Measurements from ENCODE around the gene MACROD2. TPM values are rescaled to one million over a fixed set of nuclear protein-coding genes. Genes with fewer than 3 reads are reported as not detected.

Gene MACROD2
- total RNA-seq, 1 donor from 2014 or later, result 2.4 TPM

GRCh38 chr20:15900443-15900842, 1905.1 kb downstream of the MACROD2 start:
- H3K9ac ChIP-seq (ENCODE audit: low read length), result no peak overlapping the region
- H3K79me2 ChIP-seq (ENCODE audit: insufficient read depth, low read length), result no peaks in the 10 kb centered on the region
- Mint-ChIP-seq H3K36me3 (ENCODE audit: low read depth, unreplicated experiment) (no peaks in the 10 kb centered on the region), H3K27me3 (ENCODE audit: low read depth, unreplicated experiment) (no peaks in the 10 kb centered on the region), H3K4me1 (ENCODE audit: low read depth, unreplicated experiment) (no peaks in the 10 kb centered on the region), H3K4me3 (ENCODE audit: unreplicated experiment) (no peak overlapping the region), H3K27ac (ENCODE audit: unreplicated experiment) (no peak overlapping the region), H3K9me3 (ENCODE audit: unreplicated experiment) (no peaks in the 10 kb centered on the region)
- H3K4me3 ChIP-seq (ENCODE audit: insufficient read depth, low read depth, low read length), result no peak overlapping the region
- TF ChIP-seq CTCF (IDR thresholded peaks at IDR 0.05; ENCODE audit: insufficient read depth, low read depth, low read length) (no peak), EZH2 (IDR thresholded peaks at IDR 0.05; ENCODE audit: insufficient read depth, low read length) (no peak)
- H3K9me3 ChIP-seq (ENCODE audit: insufficient read depth, low read depth, low read length), result no peaks in the 10 kb centered on the region
- no peaks in the 10 kb centered on the region for H3K27me3 ChIP-seq (ENCODE audit: insufficient read depth, low read length)
- no peaks in the 10 kb centered on the region for H4K20me1 ChIP-seq (ENCODE audit: insufficient read depth, low read length)
- H3K4me1 ChIP-seq (ENCODE audit: insufficient read depth, low read length), result no peaks in the 10 kb centered on the region
- no peak overlapping the region for H2AFZ ChIP-seq (ENCODE audit: low read depth, low read length)
- no peak for FAIRE-seq
- no peaks in the 10 kb centered on the region for H3K36me3 ChIP-seq (ENCODE audit: insufficient read depth, low read length)
- no peak overlapping the region for H3K4me2 ChIP-seq (ENCODE audit: low read length)
- H3K27ac ChIP-seq (ENCODE audit: low read depth, low read length), result no peak overlapping the region
- DNase-seq (ENCODE audit: low read depth), result peak; percentile 2

GRCh38 chr20:15902493-15902892, 1907.2 kb downstream of the MACROD2 start:
- Mint-ChIP-seq H3K27me3 (ENCODE audit: low read depth, unreplicated experiment) (no peaks in the 10 kb centered on the region), H3K27ac (ENCODE audit: unreplicated experiment) (no peak overlapping the region), H3K4me1 (ENCODE audit: low read depth, unreplicated experiment) (peaks cover 4% of the 10 kb centered on the region), H3K4me3 (ENCODE audit: unreplicated experiment) (no peak overlapping the region), H3K36me3 (ENCODE audit: low read depth, unreplicated experiment) (no peaks in the 10 kb centered on the region), H3K9me3 (ENCODE audit: unreplicated experiment) (no peaks in the 10 kb centered on the region)
- FAIRE-seq (no peak), DNase-seq (ENCODE audit: low read depth) (no peak)
- Histone ChIP-seq H3K4me3 (ENCODE audit: insufficient read depth, low read depth, low read length) (no peak overlapping the region), H3K9me3 (ENCODE audit: insufficient read depth, low read depth, low read length) (no peaks in the 10 kb centered on the region), H3K79me2 (ENCODE audit: insufficient read depth, low read length) (no peaks in the 10 kb centered on the region), H3K36me3 (ENCODE audit: insufficient read depth, low read length) (no peaks in the 10 kb centered on the region), H3K27ac (ENCODE audit: low read depth, low read length) (no peak overlapping the region), H3K9ac (ENCODE audit: low read length) (no peak overlapping the region), H3K4me1 (ENCODE audit: insufficient read depth, low read length) (no peaks in the 10 kb centered on the region), H4K20me1 (ENCODE audit: insufficient read depth, low read length) (no peaks in the 10 kb centered on the region), H3K27me3 (ENCODE audit: insufficient read depth, low read length) (no peaks in the 10 kb centered on the region), H3K4me2 (ENCODE audit: low read length) (no peak overlapping the region), H2AFZ (ENCODE audit: low read depth, low read length) (no peak overlapping the region)
- TF ChIP-seq CTCF (IDR thresholded peaks at IDR 0.05; ENCODE audit: insufficient read depth, low read depth, low read length) (no peak), EZH2 (IDR thresholded peaks at IDR 0.05; ENCODE audit: insufficient read depth, low read length) (no peak)

- H3K9ac ChIP-seq (ENCODE audit: low read length), result no peak overlapping the region
- no peaks in the 10 kb centered on the region for H3K36me3 Mint-ChIP-seq (ENCODE audit: low read depth, unreplicated experiment)
- TF ChIP-seq EZH2 (IDR thresholded peaks at IDR 0.05; ENCODE audit: insufficient read depth, low read length) (no peak), CTCF (IDR thresholded peaks at IDR 0.05; ENCODE audit: insufficient read depth, low read depth, low read length) (no peak)
- no peaks in the 10 kb centered on the region for H3K79me2 ChIP-seq (ENCODE audit: insufficient read depth, low read length)
- no peaks in the 10 kb centered on the region for H3K27me3 ChIP-seq (ENCODE audit: insufficient read depth, low read length)
- peaks cover 4% of the 10 kb centered on the region for H3K4me1 Mint-ChIP-seq (ENCODE audit: low read depth, unreplicated experiment)
- H3K36me3 ChIP-seq (ENCODE audit: insufficient read depth, low read length), result no peaks in the 10 kb centered on the region
- DNase-seq (ENCODE audit: low read depth), result no peak
- H3K4me1 ChIP-seq (ENCODE audit: insufficient read depth, low read length), result no peaks in the 10 kb centered on the region
- no peaks in the 10 kb centered on the region for H3K27me3 Mint-ChIP-seq (ENCODE audit: low read depth, unreplicated experiment)
- H3K27ac ChIP-seq (ENCODE audit: low read depth, low read length), result no peak overlapping the region
- no peak for FAIRE-seq
- no peak overlapping the region for H3K4me2 ChIP-seq (ENCODE audit: low read length)
- H3K9me3 ChIP-seq (ENCODE audit: insufficient read depth, low read depth, low read length), result no peaks in the 10 kb centered on the region
- no peaks in the 10 kb centered on the region for H3K9me3 Mint-ChIP-seq (ENCODE audit: unreplicated experiment)
- no peak overlapping the region for H2AFZ ChIP-seq (ENCODE audit: low read depth, low read length)
- no peak overlapping the region for H3K27ac Mint-ChIP-seq (ENCODE audit: unreplicated experiment)
- H4K20me1 ChIP-seq (ENCODE audit: insufficient read depth, low read length), result no peaks in the 10 kb centered on the region
- no peak overlapping the region for H3K4me3 Mint-ChIP-seq (ENCODE audit: unreplicated experiment)
- H3K4me3 ChIP-seq (ENCODE audit: insufficient read depth, low read depth, low read length), result no peak overlapping the region
Observed at GRCh38 chr20:15905661-15906060, 1910.3 kb downstream of the MACROD2 start.
